Measurements from ENCODE around the gene FILIP1. TPM values are rescaled to one million over a fixed set of nuclear protein-coding genes. Genes with fewer than 3 reads are reported as not detected.

FILIP1 gene
- total and polyA plus RNA-seq, 10 of the 15 experiments (the other 5 are each of a cell fraction or from before 2014, with no cell fraction given) = 0.23 to 2.0 (median 0.44) TPM

- TF ChIP-seq HSF1 (IDR thresholded peaks at IDR 0.05; ENCODE audit: low read depth, low read length) (no peak), BRCA1 (IDR thresholded peaks at IDR 0.05; ENCODE audit: low read depth, low read length) (no peak), GATAD2B (conservative IDR thresholded peaks at IDR 0.05; ENCODE audit: low read depth) (no peak), ZNF274 (IDR thresholded peaks at IDR 0.05; ENCODE audit: insufficient read depth, insufficient read length) (no peak)
- TF ChIP-seq, protein P1, sequence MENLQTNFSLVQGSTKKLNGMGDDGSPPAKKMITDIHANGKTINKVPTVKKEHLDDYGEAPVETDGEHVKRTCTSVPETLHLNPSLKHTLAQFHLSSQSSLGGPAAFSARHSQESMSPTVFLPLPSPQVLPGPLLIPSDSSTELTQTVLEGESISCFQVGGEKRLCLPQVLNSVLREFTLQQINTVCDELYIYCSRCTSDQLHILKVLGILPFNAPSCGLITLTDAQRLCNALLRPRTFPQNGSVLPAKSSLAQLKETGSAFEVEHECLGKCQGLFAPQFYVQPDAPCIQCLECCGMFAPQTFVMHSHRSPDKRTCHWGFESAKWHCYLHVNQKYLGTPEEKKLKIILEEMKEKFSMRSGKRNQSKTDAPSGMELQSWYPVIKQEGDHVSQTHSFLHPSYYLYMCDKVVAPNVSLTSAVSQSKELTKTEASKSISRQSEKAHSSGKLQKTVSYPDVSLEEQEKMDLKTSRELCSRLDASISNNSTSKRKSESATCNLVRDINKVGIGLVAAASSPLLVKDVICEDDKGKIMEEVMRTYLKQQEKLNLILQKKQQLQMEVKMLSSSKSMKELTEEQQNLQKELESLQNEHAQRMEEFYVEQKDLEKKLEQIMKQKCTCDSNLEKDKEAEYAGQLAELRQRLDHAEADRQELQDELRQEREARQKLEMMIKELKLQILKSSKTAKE (IDR thresholded peaks at IDR 0.05; ENCODE audit: low read depth, poor library complexity, severe bottlenecking) = no peak
- TF ChIP-seq, protein P2, sequence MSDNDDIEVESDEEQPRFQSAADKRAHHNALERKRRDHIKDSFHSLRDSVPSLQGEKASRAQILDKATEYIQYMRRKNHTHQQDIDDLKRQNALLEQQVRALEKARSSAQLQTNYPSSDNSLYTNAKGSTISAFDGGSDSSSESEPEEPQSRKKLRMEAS (IDR thresholded peaks at IDR 0.05; ENCODE audit: low read depth, low read length) = no peak
- no peak for DNase-seq (ENCODE audit: low read depth, low spot score)
- Histone ChIP-seq H2AFZ (ENCODE audit: control insufficient read depth, low read depth, low read length) (no peak overlapping the region), H3K4me1 (ENCODE audit: control insufficient read depth, insufficient read depth, low read length) (no peaks in the 10 kb centered on the region), H3K9ac (ENCODE audit: control insufficient read depth, insufficient read depth, low read length) (no peak overlapping the region), H4K20me1 (ENCODE audit: control insufficient read depth, insufficient read depth) (no peaks in the 10 kb centered on the region), H3K36me3 (ENCODE audit: control insufficient read depth in 2 of 2, insufficient read depth in 2 of 2, low read length in 1 of 2) (no peaks in the 10 kb centered on the region), H3K4me3 (no peak overlapping the region), H3K4me2 (ENCODE audit: control insufficient read depth, insufficient read depth) (no peak overlapping the region), H3K27ac (ENCODE audit: control insufficient read depth, insufficient read depth) (no peak overlapping the region), H3K79me2 (ENCODE audit: control insufficient read depth, insufficient read depth, low read length) (no peaks in the 10 kb centered on the region), H3K27me3 (replicated peaks in 1 of 2; ENCODE audit: control insufficient read depth in 2 of 2, insufficient read depth in 2 of 2, low read length in 1 of 2) (no peaks in the 10 kb centered on the region), H3K9me3 (replicated peaks; ENCODE audit: control insufficient read depth, insufficient read depth, low read length) (no peaks in the 10 kb centered on the region)
- intact Hi-C loops (cut with micrococcal nuclease; ENCODE audit: unreplicated experiment) (loop anchor here (5.0 to 10.0 kb wide), 2 partner anchors 33 to 115 kb away; partner anchors contain the start of gene FILIP1), in situ Hi-C loops (cut with MboI) (no loop called here)
- no peak for FAIRE-seq
- CTCF ChIA-PET = interaction anchor here (1.6 kb wide), 1 partner anchor 11 kb away, joined by 4 read pairs; no protein-coding TSS in a partner anchor
- WGBS (ENCODE audit: insufficient coverage, insufficient replicate concordance, low lambda C conversion rate, missing lambda C conversion rate) = 64% methylated on average over 4 of the region's 4 CpGs
- RAD21 ChIA-PET (ENCODE audit: unreplicated experiment) = no interaction called here
- ATAC-seq = no peak
- POLR2A ChIA-PET = no interaction called here
- SMC1A ChIA-PET (ENCODE audit: uncharacterized antibody, unreplicated experiment) = interaction anchor here (2.2 kb wide), 1 partner anchor 13 kb away, joined by 7 read pairs; no protein-coding TSS in a partner anchor
- no TSS peak for BruUV-seq (replicated peaks)
These were observed 114.1 kb downstream of the FILIP1 start for GRCh38 chr6:75379536-75379935.

Measured in GM12878 (cell line).